CD4-positive, alpha-beta T cell treated with Interleukin-1 beta for 1 hour (primary cell): ENCODE measurements around the gene NTSR1.

ENCODE experiments used
- DNase-seq, 2 donors: peaks; one replicate each; pipeline ENCODE4 v3.0.0-alpha.2; 2020 to 2022

The NTSR1 gene

GRCh38 chr20:62710886-62711702 is 2.5 kb downstream of the NTSR1 start:
- DNase-seq: peak in 1 of 2 donors; percentile 3

DNA sequence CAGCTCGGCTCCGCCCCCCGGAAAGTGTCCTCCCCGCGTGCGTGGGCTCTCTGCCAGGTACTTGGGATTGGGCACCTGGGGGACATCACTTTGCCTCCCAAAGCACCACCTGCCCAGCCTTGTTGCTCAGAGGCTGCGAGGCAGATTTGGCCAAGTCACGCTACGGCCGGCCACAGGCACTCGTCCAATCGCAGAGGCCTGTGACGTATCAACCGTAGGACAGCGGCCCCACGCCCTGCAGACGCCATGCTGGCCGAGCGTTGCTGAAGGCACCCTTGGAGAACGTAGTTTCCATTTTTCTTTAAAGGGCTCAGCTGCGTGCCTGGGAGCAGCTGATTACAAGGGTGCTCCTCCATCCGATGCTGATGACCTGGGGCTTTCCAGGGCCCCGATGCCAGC is 3.1 kb downstream of the NTSR1 start:
- DNase-seq: no peak

- no peak for DNase-seq
Observed at GRCh38 chr20:62712606-62713005, 4.0 kb downstream of the NTSR1 start.

- DNase-seq: no peak
Observed at GRCh38 chr20:62714006-62714405, 5.4 kb downstream of the NTSR1 start.

GRCh38 chr20:62714799-62715198 is 6.2 kb downstream of the NTSR1 start:
- DNase-seq: no peak

DNA sequence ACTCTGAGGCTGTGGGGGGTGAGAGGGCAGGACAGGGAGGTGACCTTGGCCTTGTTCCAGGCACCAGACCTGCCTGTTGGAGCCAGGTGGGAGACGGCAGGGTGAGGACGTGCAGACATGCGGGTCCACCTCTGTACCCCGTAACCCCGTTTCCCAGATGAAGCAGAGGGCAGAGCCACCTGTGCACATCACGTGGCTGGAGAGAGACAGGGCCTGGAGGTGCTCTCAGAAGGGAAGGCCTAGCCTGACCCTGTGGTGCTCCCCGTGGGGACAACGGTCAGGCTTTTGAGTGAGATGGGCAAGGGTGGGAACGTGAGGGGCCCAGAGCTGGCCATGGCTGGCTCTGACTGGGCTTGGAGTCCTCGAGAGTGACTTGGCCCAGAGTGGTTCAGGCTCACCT is 6.6 kb downstream of the NTSR1 start:
- DNase-seq: no peak

DNA sequence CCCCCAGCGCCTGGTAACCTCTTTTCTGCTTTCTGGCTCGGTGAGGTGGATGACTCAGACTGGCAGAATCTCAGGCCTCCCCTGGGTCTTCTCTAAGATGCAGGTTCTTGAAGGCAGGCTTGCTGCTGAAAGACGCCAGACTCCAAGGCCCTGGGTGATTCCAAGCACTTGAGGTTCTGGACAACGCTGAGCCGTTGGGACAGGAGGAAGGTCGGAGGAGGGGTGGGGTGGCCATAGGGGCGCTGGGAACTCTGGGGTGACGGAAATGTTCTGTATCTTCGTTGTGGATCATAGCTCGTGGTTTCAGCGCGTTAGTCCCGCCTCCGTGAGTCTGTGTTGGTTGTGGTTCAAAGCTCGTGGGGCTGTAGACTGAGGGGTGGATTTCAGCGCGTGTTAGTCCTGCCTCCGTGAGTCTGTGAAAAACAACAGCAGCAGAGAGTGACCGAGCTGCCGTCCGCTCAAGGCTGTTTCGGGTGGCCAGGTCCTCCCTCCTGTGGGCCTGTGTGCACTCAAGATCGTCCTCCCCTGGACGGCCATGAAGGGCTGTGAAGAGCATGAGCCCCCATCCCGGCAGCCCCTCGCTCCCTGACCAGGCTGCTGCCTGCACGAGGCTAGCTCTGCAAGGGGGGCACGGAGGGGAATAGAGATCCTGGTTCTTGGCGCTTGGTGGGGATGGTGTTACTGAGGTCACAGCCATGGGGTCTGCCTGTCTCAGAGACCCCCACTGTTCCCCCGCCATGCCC is 7.7 kb downstream of the NTSR1 start:
- DNase-seq: peak in 1 of 2 donors; percentile 30

- no peak for DNase-seq
Observed at GRCh38 chr20:62716941-62717310, 8.3 kb downstream of the NTSR1 start.

GRCh38 chr20:62717933-62718332 is 9.3 kb downstream of the NTSR1 start:
- DNase-seq: no peak

DNA sequence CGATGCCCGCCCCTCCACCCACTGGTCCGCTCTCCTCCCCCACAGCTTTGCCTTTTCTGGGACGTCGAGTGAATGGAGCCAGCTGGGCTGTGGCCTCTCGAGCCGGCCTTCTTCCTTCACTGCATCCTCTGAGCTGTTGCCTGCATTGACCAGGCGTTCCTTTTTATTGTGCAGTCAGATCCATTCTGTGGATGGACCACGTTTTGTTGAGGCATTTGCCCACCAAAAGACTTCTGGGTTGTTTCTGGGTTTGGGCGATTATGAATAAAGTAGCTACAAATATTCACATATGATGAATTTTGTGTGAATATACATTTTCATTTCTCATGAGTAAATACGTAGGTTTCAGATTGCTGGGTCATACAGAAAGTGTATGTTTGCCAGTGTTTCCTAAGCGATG is 9.9 kb downstream of the NTSR1 start:
- DNase-seq: no peak

DNA sequence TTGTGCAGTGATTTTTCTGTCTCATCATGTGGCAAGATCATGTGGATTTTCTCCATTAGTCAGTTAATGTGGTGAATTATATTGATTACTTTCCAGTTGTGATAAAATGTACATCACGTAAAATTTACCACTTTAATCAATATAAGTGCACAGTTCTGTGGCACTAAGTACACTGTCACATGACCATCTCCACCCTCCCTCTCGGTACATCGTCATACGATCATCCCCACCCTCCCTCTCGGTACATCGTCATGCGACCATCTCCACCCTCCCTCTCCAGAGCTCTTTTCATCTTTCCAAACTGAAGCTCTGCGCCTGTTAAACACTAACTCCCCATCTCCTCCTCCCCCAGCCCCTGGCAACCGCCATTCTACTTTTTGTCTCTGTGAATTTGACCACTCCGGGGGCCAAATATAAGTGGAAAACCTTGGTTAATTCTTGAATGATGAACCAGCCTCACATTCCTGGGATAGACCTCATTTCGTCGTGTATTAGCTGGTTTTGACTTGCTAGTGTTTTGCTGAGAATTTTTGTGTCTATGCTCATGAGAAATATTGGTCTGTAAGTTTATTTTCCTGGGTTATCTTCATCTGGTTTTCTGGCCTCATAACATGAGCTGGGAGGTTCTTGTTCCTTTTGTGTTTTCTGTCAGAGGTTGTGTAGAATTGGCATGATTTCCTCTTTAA is 10.8 kb downstream of the NTSR1 start:
- no peak for DNase-seq

GRCh38 chr20:62721511-62722370 is 13.1 kb downstream of the NTSR1 start:
- DNase-seq: no peak

DNA sequence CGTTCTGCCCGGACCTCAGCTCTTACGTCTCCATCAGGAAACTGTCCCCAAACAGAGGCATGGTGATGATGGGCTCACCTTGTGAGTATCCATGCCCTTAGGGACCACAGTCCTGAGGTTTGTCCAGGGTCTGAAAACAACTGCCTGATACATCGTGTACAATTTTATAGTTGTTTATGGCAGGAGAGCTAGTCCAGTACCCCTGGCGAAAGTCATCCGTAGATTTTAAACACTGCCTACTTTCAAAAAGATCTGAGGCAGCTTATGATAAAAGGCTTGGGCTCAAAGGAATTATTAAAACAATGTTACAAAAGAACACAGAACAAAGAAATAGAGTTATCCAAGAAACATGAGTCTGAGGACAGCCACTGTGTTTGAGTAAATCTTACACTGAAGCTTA is 14.0 kb downstream of the NTSR1 start:
- no peak for DNase-seq

- no peak for DNase-seq
Observed at GRCh38 chr20:62723351-62723750, 14.7 kb downstream of the NTSR1 start.

- DNase-seq: no peak
Observed at GRCh38 chr20:62723768-62724450, 15.3 kb downstream of the NTSR1 start.

GRCh38 chr20:62724692-62725595 is 16.3 kb downstream of the NTSR1 start:
- no peak for DNase-seq

GRCh38 chr20:62725596-62726268 is 17.1 kb downstream of the NTSR1 start:
- no peak for DNase-seq

DNA sequence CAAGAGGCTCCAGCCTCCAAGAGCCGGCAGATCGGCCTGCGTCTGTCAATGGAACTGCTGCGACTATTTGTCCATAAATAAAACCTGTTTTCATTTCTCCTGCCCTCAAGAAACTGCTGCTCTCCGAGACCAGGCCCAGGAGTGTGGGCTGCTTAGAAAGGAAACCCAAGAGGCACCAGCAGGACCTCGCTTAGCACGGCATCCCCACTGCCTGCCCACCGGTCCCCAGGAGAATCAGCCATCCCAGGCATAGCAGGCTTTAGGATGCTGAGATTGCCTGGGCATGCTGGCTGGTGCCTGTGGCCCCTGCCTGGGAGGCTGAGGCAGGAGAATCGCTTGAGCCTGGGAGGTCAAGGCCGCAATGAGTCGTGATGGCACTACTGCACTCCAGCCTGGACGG is 17.6 kb downstream of the NTSR1 start:
- no peak for DNase-seq

DNA sequence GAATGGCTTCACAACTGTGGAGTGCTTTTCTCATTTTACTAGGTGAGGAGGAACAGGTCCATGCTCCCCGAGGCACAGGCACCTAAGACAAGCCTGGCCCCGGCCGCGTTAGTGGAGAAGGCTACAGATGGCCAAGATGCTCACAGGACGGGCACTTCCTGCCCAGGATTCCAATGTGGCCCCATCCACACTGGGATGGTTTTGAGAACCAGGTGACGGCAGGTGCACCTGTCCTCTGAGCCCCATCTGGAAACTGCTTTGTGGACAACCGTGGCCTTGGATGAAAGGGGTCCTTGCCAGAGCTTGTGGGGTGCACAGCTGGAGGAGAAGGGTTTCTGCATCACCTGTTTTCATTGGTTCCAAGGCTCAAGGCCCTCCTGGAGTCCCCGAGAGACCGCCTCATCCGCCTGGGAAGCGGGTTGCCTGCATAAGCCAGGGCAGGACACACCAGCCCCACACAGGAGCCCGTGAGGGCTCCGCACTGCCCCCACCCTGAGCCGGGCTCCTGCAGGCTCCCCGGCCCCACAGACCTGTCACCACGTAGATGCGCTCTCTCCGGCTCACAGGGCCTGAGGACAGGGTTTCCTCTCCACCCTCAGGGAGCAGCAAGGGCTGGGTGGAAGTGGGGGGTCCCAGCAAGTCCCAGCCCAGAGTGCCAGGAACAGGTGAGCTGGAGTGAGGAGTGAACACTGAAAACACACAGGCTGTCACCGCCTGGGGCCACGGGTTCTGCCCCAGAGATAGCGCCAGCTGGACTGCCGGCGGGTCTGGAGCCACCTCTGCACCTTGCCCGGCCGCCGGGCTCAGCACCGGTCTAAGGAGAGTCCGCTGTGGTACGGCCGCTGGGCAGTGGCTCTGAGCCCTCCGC is 18.3 kb downstream of the NTSR1 start:
- no peak for DNase-seq
